PC-9 (cell line): ENCODE measurements around the gene TMEM151A. TPM values are rescaled to one million over a fixed set of nuclear protein-coding genes. Genes with fewer than 3 reads are reported as not detected.
A peak's percentile ranks its signal among the peaks of the same experiment; 100 is the strongest.

Experiments
- BruUV-seq: library from RNA; stranded (reverse); fragments of 400-500 nt; replicated peaks from 2 replicates; lab custom pipeline; 2021; lab: Mats Ljungman, UMichigan
- CTCF ChIA-PET: fragments of 300-600 bp; sonication (Branson Sonifier 250); formaldehyde crosslinking; loops from one replicate; lab custom pipeline; 2022; ENCODE audit warnings: antibody characterized with exemption; lab: Charles Lee
- POLR2A ChIA-PET: fragments of 300-600 bp; sonication (Branson Sonifier 250); formaldehyde crosslinking; loops from one replicate; lab custom pipeline; 2022; ENCODE audit warnings: antibody characterized with exemption; ENCODE audit not compliant: unreplicated experiment; lab: Charles Lee
- DNase-seq, 2 experiments: peaks; one replicate each; pipeline versions ENCODE4 v3.0.0 to v3.0.0-alpha.2; 2015 to 2022; ENCODE audit warnings: mixed read lengths in 1 of 2
- H2AFZ ChIP-seq: fragments of 200-600 bp; sonication (generic); 2 replicates; pipeline ENCODE4 v1.8.1; 2017; ENCODE audit warnings: antibody characterized with exemption
- H3F3A ChIP-seq: fragments of 200-600 bp; sonication (generic); 2 replicates; pipeline ENCODE4 v1.8.1; 2017; ENCODE audit warnings: antibody characterized with exemption, mild to moderate bottlenecking, low read depth; ENCODE audit not compliant: insufficient read depth
- H3K27ac ChIP-seq: fragments of 200-600 bp; sonication (generic); 2 replicates; pipeline ENCODE4 v1.6.1; 2016; ENCODE audit warnings: mixed run types
- H3K27me3 ChIP-seq: fragments of 200-600 bp; sonication (generic); 2 replicates; pipeline ENCODE4 v1.6.1; 2016; ENCODE audit warnings: low read depth, mixed run types; ENCODE audit not compliant: insufficient read depth
- H3K36me3 ChIP-seq: fragments of 200-600 bp; sonication (generic); 2 replicates; pipeline ENCODE4 v1.6.1; 2016; ENCODE audit warnings: low read depth, mixed run types
- H3K4me1 ChIP-seq: fragments of 200-600 bp; sonication (generic); replicated peaks from 2 replicates; pipeline ENCODE4 v1.6.1; 2016; ENCODE audit warnings: mixed run types; ENCODE audit not compliant: insufficient read depth
- H3K4me2 ChIP-seq: fragments of 200-600 bp; sonication (generic); 2 replicates; pipeline ENCODE4 v1.6.1; 2017; ENCODE audit warnings: mixed run types
- H3K4me3 ChIP-seq: fragments of 200-600 bp; sonication (generic); 2 replicates; pipeline ENCODE4 v1.6.1; 2016; ENCODE audit warnings: mixed run types
- H3K79me2 ChIP-seq: fragments of 200-600 bp; sonication (generic); 2 replicates; pipeline ENCODE4 v1.6.1; 2017; ENCODE audit warnings: low read depth, mixed run types
- H3K9me2 ChIP-seq: fragments of 200-600 bp; sonication (generic); 2 replicates; pipeline ENCODE4 v1.8.1; 2017; ENCODE audit warnings: mild to moderate bottlenecking; ENCODE audit not compliant: insufficient read depth
- H3K9me3 ChIP-seq: fragments of 200-600 bp; sonication (generic); 2 replicates; pipeline ENCODE4 v1.8.1; 2016; ENCODE audit warnings: low read depth; ENCODE audit not compliant: insufficient read depth
- H4K20me1 ChIP-seq: fragments of 200-600 bp; sonication (generic); 2 replicates; pipeline ENCODE4 v1.8.1; 2017; ENCODE audit not compliant: insufficient read depth
- CTCF ChIP-seq: fragments of 200-600 bp; sonication (generic); conservative IDR thresholded peaks from 2 replicates; pipeline ENCODE4 v1.6.1; 2017; ENCODE audit warnings: mixed run types, antibody characterized with exemption, mild to moderate bottlenecking, moderate library complexity
- EZH2 ChIP-seq: fragments of 200-600 bp; sonication (generic); IDR thresholded peaks from 2 replicates; pipeline ENCODE4 v1.8.0; 2017; ENCODE audit warnings: antibody characterized with exemption, low read depth
- intact Hi-C: fragments of 100-400 bp; cut with micrococcal nuclease; formaldehyde crosslinking; loops from one replicate; pipeline ENCODE4 v1.10.0; 2022; ENCODE audit not compliant: unreplicated experiment
- total RNA-seq: library from RNA; stranded (reverse); gene quantifications from 2 replicates; pipeline ENCODE4 v1.2.3, GENCODE V29; 2021

Gene TMEM151A
- total RNA-seq, 1 experiment from 2014 or later: 0.22 TPM

- Histone ChIP-seq H3K4me3 (no peak overlapping the region; the same call in 1 of the 2 replicates), H3K9me3 (no peaks in the 10 kb centered on the region), H3K79me2 (peaks cover 39% of the 10 kb centered on the region), H3K27ac (no peak overlapping the region), H3K4me2 (peak overlapping the region; percentile 87; the same call in 1 of the 2 replicates), H3F3A (peaks cover 26% of the 10 kb centered on the region), H2AFZ (no peak overlapping the region), H3K36me3 (no peaks in the 10 kb centered on the region), H3K9me2 (no peaks in the 10 kb centered on the region), H3K4me1 (peaks cover 28% of the 10 kb centered on the region), H4K20me1 (peaks cover 10% of the 10 kb centered on the region), H3K27me3 (no peaks in the 10 kb centered on the region)
- intact Hi-C loops: no loop called here
- BruUV-seq: no TSS peak
- CTCF ChIA-PET: no interaction called here
- DNase-seq: no peak
- POLR2A ChIA-PET: no interaction called here
- TF ChIP-seq EZH2: no peak
- TF ChIP-seq CTCF: no peak
Measured at GRCh38 chr11:66343176-66343575, 51.5 kb downstream of the TMEM151A start.

- peaks cover 34% of the 10 kb centered on the region for H3K4me1 ChIP-seq
- peaks cover 38% of the 10 kb centered on the region for H3F3A ChIP-seq
- peak within 1 kb of the TSS; percentile 93 for H2AFZ ChIP-seq
- H3K4me2 ChIP-seq: peak within 1 kb of the TSS; percentile 87
- peaks cover 10% of the 10 kb centered on the region for H4K20me1 ChIP-seq
- ChIA-PET CTCF (interaction anchor here (0.8 to 2.4 kb wide), 4 partner anchors 9 to 33 kb away, joined by 3 to 7 read pairs (median 4); partner anchors contain the start of gene RIN1), POLR2A (interaction anchor here (0.5 to 0.6 kb wide), 5 partner anchors 25 to 232 kb away, joined by 3 to 8 read pairs (median 4); no protein-coding TSS in a partner anchor)
- peak; percentile 94 for DNase-seq
- H3K79me2 ChIP-seq: peaks cover 39% of the 10 kb centered on the region
- peak within 1 kb of the TSS; percentile 11; the same call in 1 of the 2 replicates for H3K27ac ChIP-seq
- no peaks in the 10 kb centered on the region for H3K9me2 ChIP-seq
- peak within 1 kb of the TSS; percentile 100 for H3K4me3 ChIP-seq
- H3K9me3 ChIP-seq: no peaks in the 10 kb centered on the region
- no peaks in the 10 kb centered on the region for H3K36me3 ChIP-seq
- intact Hi-C loops: loop anchor here (1.0 kb wide), 1 partner anchor 27 kb away; the partner anchor contains the start of gene SLC29A2
- TF ChIP-seq CTCF (no peak), EZH2 (no peak)
- no peaks in the 10 kb centered on the region for H3K27me3 ChIP-seq
- BruUV-seq: TSS peak; percentile 66
Measured at GRCh38 chr11:66344550-66345315, 53.0 kb downstream of the TMEM151A start, which contains the start of gene BRMS1. Gene BRMS1, minus strand, starts transcription at chr11:66345104. Its CDS starts 2,870 bp downstream, at chr11:66342234.

GRCh38 chr11:66345316-66345649 is 53.6 kb downstream of the TMEM151A start:
- H3K4me1 ChIP-seq: peaks cover 34% of the 10 kb centered on the region
- ChIA-PET POLR2A (interaction anchor here (0.5 to 0.6 kb wide), 4 partner anchors 25 to 109 kb away, joined by 3 to 5 read pairs (median 4); no protein-coding TSS in a partner anchor), CTCF (interaction anchor here (0.6 to 2.4 kb wide), 4 partner anchors 9 to 77 kb away, joined by 4 to 7 read pairs (median 6); partner anchors contain the start of gene RIN1)
- intact Hi-C loops: loop anchor here (1.0 kb wide), 1 partner anchor 26 kb away; the partner anchor contains the start of gene SLC29A2
- H2AFZ ChIP-seq: peak overlapping the region; percentile 93
- no peaks in the 10 kb centered on the region for H3K9me2 ChIP-seq
- BruUV-seq: no TSS peak
- H3K27ac ChIP-seq: 0 out of 2 replicates have a peak overlapping the region, but pooled peaks have one; percentile 11
- H3K36me3 ChIP-seq: no peaks in the 10 kb centered on the region
- H3K27me3 ChIP-seq: no peaks in the 10 kb centered on the region
- no peaks in the 10 kb centered on the region for H3K9me3 ChIP-seq
- H4K20me1 ChIP-seq: peaks cover 10% of the 10 kb centered on the region
- TF ChIP-seq EZH2: no peak
- no peak for TF ChIP-seq CTCF
- peak overlapping the region; percentile 100 for H3K4me3 ChIP-seq
- no peak for DNase-seq
- peaks cover 39% of the 10 kb centered on the region for H3K79me2 ChIP-seq
- H3K4me2 ChIP-seq: peak overlapping the region; percentile 87
- H3F3A ChIP-seq: peaks cover 38% of the 10 kb centered on the region

Other genes starting within 250 kb of the TMEM151A start
- not detected in 2 replicates for gene GAL3ST3, start 242.7 kb upstream of the TMEM151A start, total RNA-seq
- 221 and 224 TPM in 2 replicates for gene SF3B2, start 239.5 kb upstream of the TMEM151A start, total RNA-seq
- gene PACS1, start 221.6 kb upstream of the TMEM151A start, total RNA-seq: 100 and 102 TPM in 2 replicates
- 48.3 and 58.4 TPM in 2 replicates for gene KLC2, start 34.2 kb upstream of the TMEM151A start, total RNA-seq
- gene RAB1B, start 23.3 kb upstream of the TMEM151A start, total RNA-seq: 209 and 232 TPM in 2 replicates
- gene CNIH2, start 13.7 kb upstream of the TMEM151A start, total RNA-seq: 5.5 and 6.8 TPM in 2 replicates
- 81.8 and 84.8 TPM in 2 replicates for gene YIF1A, start 2.8 kb upstream of the TMEM151A start, total RNA-seq
- gene CD248, start 25.1 kb downstream of the TMEM151A start, total RNA-seq: not detected in 2 replicates
- 15.5 and 19.5 TPM in 2 replicates for gene RIN1, start 44.5 kb downstream of the TMEM151A start, total RNA-seq
- gene BRMS1, start 53.2 kb downstream of the TMEM151A start, total RNA-seq: 43.2 and 54.3 TPM in 2 replicates
- 22.8 and 28.5 TPM in 2 replicates for gene B4GAT1, start 55.7 kb downstream of the TMEM151A start, total RNA-seq
- gene SLC29A2, start 79.9 kb downstream of the TMEM151A start, total RNA-seq: 28.9 and 36.1 TPM in 2 replicates
- gene NPAS4, start 129.1 kb downstream of the TMEM151A start, total RNA-seq: not detected in 2 replicates
- gene MRPL11, start 147.0 kb downstream of the TMEM151A start, total RNA-seq: 138 and 140 TPM in 2 replicates
- 14.0 and 18.0 TPM in 2 replicates for gene PELI3, start 175.0 kb downstream of the TMEM151A start, total RNA-seq
- 76.2 and 80.0 TPM in 2 replicates for gene DPP3, start 188.5 kb downstream of the TMEM151A start, total RNA-seq
- gene BBS1, start 218.7 kb downstream of the TMEM151A start, total RNA-seq: 56.1 and 63.4 TPM in 2 replicates